ENCODE measurements around the gene ZNF286A.
"Not testable (repeated sequence)": the region's sequence is repeated elsewhere in the genome, so short reads cannot be mapped to it uniquely, and the experiment has no call there.

DNA sequence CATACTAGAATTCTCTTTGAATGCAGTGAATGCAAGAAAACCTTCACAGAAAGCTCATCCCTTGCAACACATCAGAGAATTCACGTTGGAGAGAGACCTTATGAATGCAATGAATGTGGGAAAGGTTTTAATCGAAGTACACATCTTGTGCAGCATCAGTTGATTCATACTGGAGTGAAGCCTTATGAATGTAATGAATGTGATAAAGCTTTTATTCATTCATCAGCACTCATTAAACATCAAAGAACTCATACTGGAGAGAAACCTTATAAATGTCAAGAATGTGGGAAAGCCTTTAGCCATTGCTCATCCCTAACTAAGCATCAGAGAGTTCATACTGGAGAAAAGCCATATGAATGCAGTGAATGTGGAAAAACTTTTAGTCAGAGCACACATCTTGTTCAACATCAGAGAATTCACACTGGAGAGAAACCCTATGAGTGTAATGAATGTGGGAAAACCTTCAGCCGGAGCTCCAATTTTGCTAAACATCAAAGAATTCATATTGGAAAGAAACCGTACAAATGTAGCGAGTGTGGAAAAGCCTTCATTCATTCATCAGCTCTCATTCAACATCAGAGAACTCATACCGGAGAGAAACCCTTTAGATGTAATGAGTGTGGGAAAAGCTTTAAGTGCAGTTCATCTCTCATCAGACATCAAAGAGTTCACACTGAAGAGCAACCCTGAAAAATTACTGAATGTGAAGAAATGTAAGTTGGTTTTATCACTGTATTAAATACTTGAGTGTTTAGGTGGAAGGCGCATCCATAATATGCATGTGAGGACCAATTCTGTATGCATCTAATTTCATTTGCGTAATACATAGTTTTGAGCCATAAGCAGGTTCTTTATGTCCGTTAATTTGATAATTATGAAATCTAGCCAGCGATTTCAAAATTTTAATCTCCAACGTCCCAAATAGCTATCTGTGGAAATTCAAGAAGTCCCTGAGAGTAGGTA, 17.3 kb downstream of the ZNF286A start:
- not testable (repeated sequence) for TF ChIP-seq TAF1 (conservative IDR thresholded peaks at IDR 0.05); JUND (IDR thresholded peaks at IDR 0.05); SP1 (IDR thresholded peaks at IDR 0.05); RAD21 (IDR thresholded peaks at IDR 0.05); GABPA (IDR thresholded peaks at IDR 0.05 in 1 of 2, conservative IDR thresholded peaks at IDR 0.05 in 1 of 2); YY1 (IDR thresholded peaks at IDR 0.05); HNF4A (conservative IDR thresholded peaks at IDR 0.05); EGR1 (IDR thresholded peaks at IDR 0.05; ENCODE audit: low read depth in 2 of 2)
- TF ChIP-seq, protein P1, sequence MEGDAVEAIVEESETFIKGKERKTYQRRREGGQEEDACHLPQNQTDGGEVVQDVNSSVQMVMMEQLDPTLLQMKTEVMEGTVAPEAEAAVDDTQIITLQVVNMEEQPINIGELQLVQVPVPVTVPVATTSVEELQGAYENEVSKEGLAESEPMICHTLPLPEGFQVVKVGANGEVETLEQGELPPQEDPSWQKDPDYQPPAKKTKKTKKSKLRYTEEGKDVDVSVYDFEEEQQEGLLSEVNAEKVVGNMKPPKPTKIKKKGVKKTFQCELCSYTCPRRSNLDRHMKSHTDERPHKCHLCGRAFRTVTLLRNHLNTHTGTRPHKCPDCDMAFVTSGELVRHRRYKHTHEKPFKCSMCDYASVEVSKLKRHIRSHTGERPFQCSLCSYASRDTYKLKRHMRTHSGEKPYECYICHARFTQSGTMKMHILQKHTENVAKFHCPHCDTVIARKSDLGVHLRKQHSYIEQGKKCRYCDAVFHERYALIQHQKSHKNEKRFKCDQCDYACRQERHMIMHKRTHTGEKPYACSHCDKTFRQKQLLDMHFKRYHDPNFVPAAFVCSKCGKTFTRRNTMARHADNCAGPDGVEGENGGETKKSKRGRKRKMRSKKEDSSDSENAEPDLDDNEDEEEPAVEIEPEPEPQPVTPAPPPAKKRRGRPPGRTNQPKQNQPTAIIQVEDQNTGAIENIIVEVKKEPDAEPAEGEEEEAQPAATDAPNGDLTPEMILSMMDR (IDR thresholded peaks at IDR 0.05; ENCODE audit: low read depth, low read length, missing input control), result not testable (repeated sequence)
- TF ChIP-seq, protein P2, sequence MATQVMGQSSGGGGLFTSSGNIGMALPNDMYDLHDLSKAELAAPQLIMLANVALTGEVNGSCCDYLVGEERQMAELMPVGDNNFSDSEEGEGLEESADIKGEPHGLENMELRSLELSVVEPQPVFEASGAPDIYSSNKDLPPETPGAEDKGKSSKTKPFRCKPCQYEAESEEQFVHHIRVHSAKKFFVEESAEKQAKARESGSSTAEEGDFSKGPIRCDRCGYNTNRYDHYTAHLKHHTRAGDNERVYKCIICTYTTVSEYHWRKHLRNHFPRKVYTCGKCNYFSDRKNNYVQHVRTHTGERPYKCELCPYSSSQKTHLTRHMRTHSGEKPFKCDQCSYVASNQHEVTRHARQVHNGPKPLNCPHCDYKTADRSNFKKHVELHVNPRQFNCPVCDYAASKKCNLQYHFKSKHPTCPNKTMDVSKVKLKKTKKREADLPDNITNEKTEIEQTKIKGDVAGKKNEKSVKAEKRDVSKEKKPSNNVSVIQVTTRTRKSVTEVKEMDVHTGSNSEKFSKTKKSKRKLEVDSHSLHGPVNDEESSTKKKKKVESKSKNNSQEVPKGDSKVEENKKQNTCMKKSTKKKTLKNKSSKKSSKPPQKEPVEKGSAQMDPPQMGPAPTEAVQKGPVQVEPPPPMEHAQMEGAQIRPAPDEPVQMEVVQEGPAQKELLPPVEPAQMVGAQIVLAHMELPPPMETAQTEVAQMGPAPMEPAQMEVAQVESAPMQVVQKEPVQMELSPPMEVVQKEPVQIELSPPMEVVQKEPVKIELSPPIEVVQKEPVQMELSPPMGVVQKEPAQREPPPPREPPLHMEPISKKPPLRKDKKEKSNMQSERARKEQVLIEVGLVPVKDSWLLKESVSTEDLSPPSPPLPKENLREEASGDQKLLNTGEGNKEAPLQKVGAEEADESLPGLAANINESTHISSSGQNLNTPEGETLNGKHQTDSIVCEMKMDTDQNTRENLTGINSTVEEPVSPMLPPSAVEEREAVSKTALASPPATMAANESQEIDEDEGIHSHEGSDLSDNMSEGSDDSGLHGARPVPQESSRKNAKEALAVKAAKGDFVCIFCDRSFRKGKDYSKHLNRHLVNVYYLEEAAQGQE (IDR thresholded peaks at IDR 0.05), result not testable (repeated sequence)
- TF ChIP-seq, protein P3, sequence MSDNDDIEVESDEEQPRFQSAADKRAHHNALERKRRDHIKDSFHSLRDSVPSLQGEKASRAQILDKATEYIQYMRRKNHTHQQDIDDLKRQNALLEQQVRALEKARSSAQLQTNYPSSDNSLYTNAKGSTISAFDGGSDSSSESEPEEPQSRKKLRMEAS (IDR thresholded peaks at IDR 0.05), result not testable (repeated sequence)
